ENCODE data around the gene TM2D1. TPM values are rescaled to one million over a fixed set of nuclear protein-coding genes. Genes with fewer than 3 reads are reported as not detected.

TM2D1 gene
- total RNA-seq, 4 donors from 2014 or later = 55.7 to 84.4 (median 69.9) TPM

DNA sequence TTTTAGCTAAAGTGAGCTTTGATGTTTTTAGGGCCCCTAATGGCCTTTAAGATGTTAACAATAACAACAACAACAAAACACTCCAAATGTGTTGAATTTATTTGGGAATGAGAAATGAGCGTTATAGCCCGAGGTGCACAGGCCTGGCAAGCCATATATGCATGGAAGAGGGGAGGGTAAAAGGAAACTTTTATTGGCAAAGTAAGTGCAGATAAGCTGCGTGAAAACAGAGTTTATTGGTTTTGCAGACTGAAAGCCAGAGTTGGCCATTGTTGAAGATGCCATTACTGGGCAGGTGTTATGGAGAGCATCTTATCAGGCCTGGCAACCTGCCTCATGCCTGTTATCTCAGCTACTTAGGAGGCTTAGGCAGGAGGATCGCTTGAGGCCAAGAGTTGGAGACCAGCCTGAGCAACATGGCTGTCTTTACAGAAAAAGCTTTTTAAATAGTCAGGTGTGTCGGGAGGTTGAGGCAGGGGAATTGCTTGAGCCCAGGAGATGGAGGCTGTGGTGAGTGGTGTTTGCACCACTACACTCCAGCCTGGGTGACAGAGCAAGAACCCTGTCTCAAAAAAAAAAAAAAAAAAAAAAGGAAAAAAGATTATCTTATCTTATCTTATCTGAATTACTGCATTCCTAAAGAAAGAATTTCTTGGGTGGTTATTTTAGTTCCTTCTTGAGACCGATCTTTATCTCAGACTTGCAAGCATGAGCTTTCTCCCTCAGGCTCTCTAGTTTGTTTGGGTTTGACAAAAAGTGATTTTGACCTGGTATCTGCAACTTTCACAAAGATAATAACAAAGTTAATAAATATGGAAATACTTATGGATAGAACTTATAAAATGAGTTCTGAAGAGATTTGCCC is 19.0 kb upstream of the TM2D1 start:
- Histone ChIP-seq H3K27ac (peak overlapping the region in 2 of 3 donors; percentile 97 to 98), H3K4me3 (replicated peaks in 1 of 3) (peak overlapping the region in 1 of 3 donors; percentile 72), H3K4me1 (peaks cover 14 to 29% of the 10 kb centered on the region in 2 donors), H3K36me3 (no peaks in the 10 kb centered on the region), H3K27me3 (no peaks in the 10 kb centered on the region), H3K9me3 (no peaks in the 10 kb centered on the region)
- DNase-seq = peak in 1 of 2 donors; percentile 12
- TF ChIP-seq, protein P1, sequence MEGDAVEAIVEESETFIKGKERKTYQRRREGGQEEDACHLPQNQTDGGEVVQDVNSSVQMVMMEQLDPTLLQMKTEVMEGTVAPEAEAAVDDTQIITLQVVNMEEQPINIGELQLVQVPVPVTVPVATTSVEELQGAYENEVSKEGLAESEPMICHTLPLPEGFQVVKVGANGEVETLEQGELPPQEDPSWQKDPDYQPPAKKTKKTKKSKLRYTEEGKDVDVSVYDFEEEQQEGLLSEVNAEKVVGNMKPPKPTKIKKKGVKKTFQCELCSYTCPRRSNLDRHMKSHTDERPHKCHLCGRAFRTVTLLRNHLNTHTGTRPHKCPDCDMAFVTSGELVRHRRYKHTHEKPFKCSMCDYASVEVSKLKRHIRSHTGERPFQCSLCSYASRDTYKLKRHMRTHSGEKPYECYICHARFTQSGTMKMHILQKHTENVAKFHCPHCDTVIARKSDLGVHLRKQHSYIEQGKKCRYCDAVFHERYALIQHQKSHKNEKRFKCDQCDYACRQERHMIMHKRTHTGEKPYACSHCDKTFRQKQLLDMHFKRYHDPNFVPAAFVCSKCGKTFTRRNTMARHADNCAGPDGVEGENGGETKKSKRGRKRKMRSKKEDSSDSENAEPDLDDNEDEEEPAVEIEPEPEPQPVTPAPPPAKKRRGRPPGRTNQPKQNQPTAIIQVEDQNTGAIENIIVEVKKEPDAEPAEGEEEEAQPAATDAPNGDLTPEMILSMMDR (IDR thresholded peaks at IDR 0.05) = no peak
- no peak for TF ChIP-seq POLR2A (IDR thresholded peaks at IDR 0.05)
- intact Hi-C loops (cut with DNase I) = no loop called here
- 67 to 73% methylated on average over 6 of the region's 6 CpGs for WGBS, 2 donors

DNA sequence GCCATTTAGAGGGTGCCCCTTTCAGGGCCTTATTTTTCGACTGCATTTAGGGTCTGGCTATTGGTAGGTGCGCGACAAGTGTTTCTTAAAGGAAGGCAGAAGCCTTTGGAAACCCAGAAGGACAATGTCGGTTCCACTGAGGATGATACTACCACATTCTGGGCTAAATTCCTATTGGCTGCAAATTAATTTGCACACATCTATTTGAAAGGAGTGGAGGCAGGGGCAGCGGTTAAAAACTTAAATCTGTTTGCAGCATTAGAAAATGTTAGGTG is 18.4 kb upstream of the TM2D1 start:
- Histone ChIP-seq H3K4me3 (replicated peaks in 1 of 3) (peak overlapping the region; percentile 42 to 87 (median 72)), H3K9me3 (no peaks in the 10 kb centered on the region), H3K4me1 (peaks cover 14 to 29% of the 10 kb centered on the region in 2 donors), H3K27ac (peak overlapping the region; percentile 94 to 98 (median 97)), H3K36me3 (no peaks in the 10 kb centered on the region), H3K27me3 (no peaks in the 10 kb centered on the region)
- no peak for DNase-seq
- intact Hi-C loops (cut with DNase I) = no loop called here
- TF ChIP-seq, protein P1 (IDR thresholded peaks at IDR 0.05) = no peak
- TF ChIP-seq POLR2A (IDR thresholded peaks at IDR 0.05) = no peak
- WGBS, 2 donors = 32 to 34% methylated on average over 5 of the region's 5 CpGs

DNA sequence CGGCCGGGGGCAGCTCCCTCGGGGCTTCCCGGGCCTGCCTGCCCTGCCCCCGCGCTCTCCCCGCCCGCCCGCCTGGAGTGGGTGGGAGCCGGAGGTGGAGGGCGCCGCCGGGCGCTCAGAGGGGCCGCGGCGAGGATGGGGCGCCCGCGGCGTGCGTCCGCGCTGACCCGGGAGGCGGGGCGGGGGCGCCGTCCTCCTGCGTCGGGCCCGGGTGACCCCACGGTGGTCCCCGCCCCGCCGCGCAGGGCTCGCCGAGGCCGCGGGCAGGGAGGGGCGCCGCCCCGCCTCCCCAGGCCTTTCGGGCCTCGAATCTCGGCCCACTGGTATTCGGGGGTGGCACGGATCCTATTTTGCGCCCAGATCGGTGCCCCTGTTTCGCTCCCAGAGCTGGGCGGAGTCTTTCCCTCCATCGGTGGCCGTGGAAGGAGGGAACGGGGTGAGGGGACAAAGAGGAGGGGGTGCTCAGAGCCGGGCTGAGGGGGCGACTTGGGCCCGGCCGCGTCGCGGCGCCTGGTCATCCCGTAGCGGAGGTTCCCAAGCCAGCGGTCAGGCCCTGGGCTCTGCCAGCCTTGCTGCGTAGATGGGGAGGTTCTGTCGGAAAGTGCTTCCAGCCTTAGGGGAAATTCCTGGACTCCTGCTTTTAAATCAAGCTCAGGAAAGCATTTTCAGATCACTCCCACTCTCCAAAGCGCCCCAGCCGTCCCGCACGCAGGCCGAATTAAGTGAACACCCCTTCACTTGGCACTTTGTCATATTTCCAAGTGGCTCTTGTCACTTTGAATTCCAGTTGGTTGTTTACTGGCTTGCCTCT is 17.9 kb upstream of the TM2D1 start:
- peak; percentile 60 to 69 for DNase-seq
- Histone ChIP-seq H3K9me3 (no peaks in the 10 kb centered on the region), H3K4me1 (peaks cover 14 to 29% of the 10 kb centered on the region in 2 donors), H3K36me3 (no peaks in the 10 kb centered on the region), H3K27me3 (no peaks in the 10 kb centered on the region), H3K27ac (peak overlapping the region; percentile 94 to 98 (median 97)), H3K4me3 (replicated peaks in 1 of 3) (peak overlapping the region; percentile 42 to 87 (median 72))
- WGBS, 2 donors = 1 to 9% methylated on average over 21 to 22 of the region's 74 CpGs
- intact Hi-C loops (cut with DNase I) = no loop called here
- TF ChIP-seq, protein P1 (IDR thresholded peaks at IDR 0.05) = no peak
- peak in 1 of 2 donors; percentile 60 for TF ChIP-seq POLR2A (IDR thresholded peaks at IDR 0.05)

DNA sequence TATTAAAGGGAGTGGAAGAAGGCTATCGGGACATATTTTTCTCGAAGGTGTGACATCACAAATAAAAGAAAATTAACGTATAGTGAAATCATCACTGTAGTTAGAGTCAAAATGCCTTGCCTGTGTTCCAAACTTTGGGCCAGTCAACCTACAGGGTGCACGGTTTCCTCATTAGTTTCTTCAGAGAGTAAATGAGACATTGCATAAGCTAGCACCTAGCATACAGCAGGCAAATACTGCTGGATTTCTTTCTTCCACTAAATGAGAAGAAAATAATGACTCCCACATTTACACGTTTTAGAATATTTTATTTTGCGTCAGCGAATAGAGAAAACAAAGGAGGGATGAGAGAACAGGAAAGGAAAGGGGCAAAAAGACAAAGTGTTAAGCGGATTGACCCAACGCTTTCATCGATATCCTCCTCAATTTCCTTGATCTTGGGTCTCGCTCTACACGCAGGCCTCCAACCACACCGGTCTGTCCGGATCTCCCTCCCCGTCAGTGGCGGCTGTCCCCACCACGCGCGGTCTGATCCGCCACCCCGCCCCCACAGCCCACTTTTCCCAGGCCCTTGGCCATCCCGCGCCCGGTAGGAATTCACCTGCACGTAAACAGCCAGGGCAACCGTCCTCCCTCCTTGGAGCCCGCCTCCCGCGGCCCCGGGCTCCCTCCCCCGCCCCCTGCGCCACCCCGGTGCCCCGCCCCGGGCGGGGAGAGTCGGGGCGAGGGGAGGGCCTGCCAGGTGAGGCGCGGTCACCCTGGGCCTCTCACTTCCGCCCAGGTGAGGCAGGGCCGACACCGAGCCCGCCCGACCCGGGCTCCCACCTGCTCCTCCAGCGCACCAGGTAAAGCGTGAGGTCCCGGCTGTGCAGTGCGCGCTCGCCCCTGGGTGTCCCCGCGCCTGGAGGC is 17.0 kb upstream of the TM2D1 start, which contains the start of gene PATJ:
Gene PATJ (plus strand): TSS at position 770 of the 909 bp plus-strand sequence. CDS start 20,413 bp downstream, outside the sequence.
- intact Hi-C loops (cut with DNase I) = no loop called here
- no peaks in the 10 kb centered on the region for H3K36me3 ChIP-seq

More for the DNA sequence above, 17.0 kb upstream of the TM2D1 start, which contains the start of gene PATJ:
- no peaks in the 10 kb centered on the region for H3K9me3 ChIP-seq
- TF ChIP-seq, protein P1 (IDR thresholded peaks at IDR 0.05) = peak in 1 of 6 experiments; percentile 11
- TF ChIP-seq POLR2A (IDR thresholded peaks at IDR 0.05) = peak in 1 of 2 donors; percentile 75
- WGBS, 2 donors = 7 to 8% methylated on average over 26 to 27 of the region's 54 CpGs
- H3K27me3 ChIP-seq = no peaks in the 10 kb centered on the region
- H3K27ac ChIP-seq = peak within 1 kb of the TSS; percentile 94 to 98 (median 97)
- H3K4me1 ChIP-seq = peaks cover 11 to 29% of the 10 kb centered on the region in 2 donors
- peak; percentile 92 for DNase-seq
- peak within 1 kb of the TSS; percentile 42 to 87 (median 72) for H3K4me3 ChIP-seq (replicated peaks in 1 of 3)
